ENCODE measurements around the gene STARD10. TPM values are rescaled to one million over a fixed set of nuclear protein-coding genes. Genes with fewer than 3 reads are reported as not detected.

STARD10 gene
- total and polyA plus RNA-seq, 9 of the 15 experiments (the other 6 are each of a cell fraction or from before 2014, with no cell fraction given) = 0.15 to 52.9 (median 32.3) TPM

DNA sequence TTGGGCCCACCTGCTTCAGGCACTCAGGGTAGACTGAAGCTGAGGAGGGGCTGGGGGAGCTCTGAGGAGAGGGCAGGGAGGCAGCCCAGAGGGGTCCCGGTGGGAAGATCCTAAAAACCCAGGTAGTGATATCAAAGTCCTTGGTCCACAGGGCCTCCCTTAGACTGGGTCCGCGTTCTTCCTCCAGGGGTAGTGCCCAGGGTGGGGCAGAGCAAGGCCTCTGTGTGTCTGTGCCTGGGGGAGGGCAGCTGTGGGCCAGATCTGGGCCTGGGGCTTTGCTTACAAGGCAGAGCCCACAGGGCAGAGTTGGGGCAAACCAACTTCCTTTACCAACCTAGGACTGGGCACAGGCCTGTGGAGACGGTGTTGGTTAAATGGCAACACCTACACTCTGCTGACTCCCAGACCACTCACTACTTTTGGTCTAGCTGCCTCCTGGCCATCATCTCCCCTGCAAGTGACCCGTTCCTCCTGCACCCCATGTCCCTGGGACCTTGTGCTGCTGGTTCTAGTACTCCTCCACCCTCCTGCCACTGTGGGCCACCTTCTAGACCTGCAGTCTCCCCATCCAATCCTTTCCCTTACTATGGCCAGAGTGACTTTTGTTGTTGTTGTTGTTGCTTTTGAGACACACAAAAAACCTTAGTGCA, 36.2 kb upstream of the STARD10 start (continued):
- TF ChIP-seq, protein P1, sequence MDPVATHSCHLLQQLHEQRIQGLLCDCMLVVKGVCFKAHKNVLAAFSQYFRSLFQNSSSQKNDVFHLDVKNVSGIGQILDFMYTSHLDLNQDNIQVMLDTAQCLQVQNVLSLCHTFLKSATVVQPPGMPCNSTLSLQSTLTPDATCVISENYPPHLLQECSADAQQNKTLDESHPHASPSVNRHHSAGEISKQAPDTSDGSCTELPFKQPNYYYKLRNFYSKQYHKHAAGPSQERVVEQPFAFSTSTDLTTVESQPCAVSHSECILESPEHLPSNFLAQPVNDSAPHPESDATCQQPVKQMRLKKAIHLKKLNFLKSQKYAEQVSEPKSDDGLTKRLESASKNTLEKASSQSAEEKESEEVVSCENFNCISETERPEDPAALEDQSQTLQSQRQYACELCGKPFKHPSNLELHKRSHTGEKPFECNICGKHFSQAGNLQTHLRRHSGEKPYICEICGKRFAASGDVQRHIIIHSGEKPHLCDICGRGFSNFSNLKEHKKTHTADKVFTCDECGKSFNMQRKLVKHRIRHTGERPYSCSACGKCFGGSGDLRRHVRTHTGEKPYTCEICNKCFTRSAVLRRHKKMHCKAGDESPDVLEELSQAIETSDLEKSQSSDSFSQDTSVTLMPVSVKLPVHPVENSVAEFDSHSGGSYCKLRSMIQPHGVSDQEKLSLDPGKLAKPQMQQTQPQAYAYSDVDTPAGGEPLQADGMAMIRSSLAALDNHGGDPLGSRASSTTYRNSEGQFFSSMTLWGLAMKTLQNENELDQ (CRISPR knock-in tag; IDR thresholded peaks at IDR 0.05; ENCODE audit: borderline replicate concordance) = no peak
- TF ChIP-seq, protein P2, sequence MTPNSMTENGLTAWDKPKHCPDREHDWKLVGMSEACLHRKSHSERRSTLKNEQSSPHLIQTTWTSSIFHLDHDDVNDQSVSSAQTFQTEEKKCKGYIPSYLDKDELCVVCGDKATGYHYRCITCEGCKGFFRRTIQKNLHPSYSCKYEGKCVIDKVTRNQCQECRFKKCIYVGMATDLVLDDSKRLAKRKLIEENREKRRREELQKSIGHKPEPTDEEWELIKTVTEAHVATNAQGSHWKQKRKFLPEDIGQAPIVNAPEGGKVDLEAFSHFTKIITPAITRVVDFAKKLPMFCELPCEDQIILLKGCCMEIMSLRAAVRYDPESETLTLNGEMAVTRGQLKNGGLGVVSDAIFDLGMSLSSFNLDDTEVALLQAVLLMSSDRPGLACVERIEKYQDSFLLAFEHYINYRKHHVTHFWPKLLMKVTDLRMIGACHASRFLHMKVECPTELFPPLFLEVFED (CRISPR knock-in tag; conservative IDR thresholded peaks at IDR 0.05) = no peak
- TF ChIP-seq CXXC5 (CRISPR knock-in tag; IDR thresholded peaks at IDR 0.05) = no peak

DNA sequence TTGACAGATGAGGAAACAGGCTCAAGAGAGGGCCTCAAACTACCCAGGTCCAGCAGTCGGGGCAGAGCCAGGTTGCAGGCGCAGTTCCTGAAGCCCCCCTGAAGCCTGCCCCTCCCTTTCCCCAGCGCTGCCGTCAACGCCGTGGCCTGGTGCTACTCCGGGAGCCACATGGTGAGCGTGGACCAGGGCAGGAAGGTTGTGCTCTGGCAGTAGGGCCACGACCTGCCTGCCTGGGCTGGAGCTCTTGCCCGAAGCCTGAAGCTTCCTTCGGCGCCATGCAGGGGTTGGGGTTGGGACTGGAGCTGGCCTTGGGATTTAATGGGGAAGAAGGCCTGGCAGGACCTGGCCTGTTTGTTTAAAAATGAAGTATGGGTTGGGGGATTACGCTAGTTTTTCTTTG, 35.3 kb upstream of the STARD10 start:
- DNase-seq (ENCODE audit: extremely low read depth in 1 of 4, low spot score in 3 of 4) (no peak), FAIRE-seq (no peak), ATAC-seq (no peak)
- Histone ChIP-seq H3K9me1 (ENCODE audit: control insufficient read depth, insufficient read depth, low read length) (no peaks in the 10 kb centered on the region), H3K4me3 (no peak overlapping the region), H2AFZ (ENCODE audit: low read depth, low read length) (no peak overlapping the region), H3K4me2 (ENCODE audit: insufficient read depth, low read length) (no peak overlapping the region), H3K36me3 (ENCODE audit: control insufficient read depth, insufficient read depth, low read length) (no peaks in the 10 kb centered on the region), H3K79me2 (ENCODE audit: control insufficient read depth, insufficient read depth, low read length) (no peaks in the 10 kb centered on the region), H3K27me3 (ENCODE audit: control insufficient read depth in 2 of 2, insufficient read depth in 2 of 2, low read length in 2 of 2) (no peaks in the 10 kb centered on the region), H4K20me1 (replicated peaks; ENCODE audit: control insufficient read depth, insufficient read depth, low read length) (no peaks in the 10 kb centered on the region), H3K9ac (ENCODE audit: insufficient read depth in 1 of 2, low read depth in 2 of 2, low read length in 2 of 2) (no peak overlapping the region), H3K4me1 (replicated peaks in 1 of 2; ENCODE audit: control insufficient read depth in 2 of 2, insufficient read depth in 2 of 2, low read length in 2 of 2) (peaks cover 0 to 18% of the 10 kb centered on the region in 2 experiments; a peak in 3 of 5 replicates), H3K27ac (ENCODE audit: extremely low read depth, low read depth, low read length) (no peak overlapping the region), H3K9me3 (replicated peaks; ENCODE audit: control insufficient read depth, insufficient read depth, low read depth, low read length) (no peaks in the 10 kb centered on the region)
- ChIA-PET POLR2A (interaction anchor here (0.5 to 0.8 kb wide), 2 partner anchors 8 to 109 kb away, joined by 3 to 5 read pairs; no protein-coding TSS in a partner anchor), CTCF (ENCODE audit: low intra/inter-chr PET ratio) (no interaction called here)
- BruUV-seq (replicated peaks) = no TSS peak
- TF ChIP-seq CC2D1A (IDR thresholded peaks at IDR 0.05) (no peak), ZNF696 (CRISPR knock-in tag; conservative IDR thresholded peaks at IDR 0.05) (no peak), U2AF2 (optimal IDR thresholded peaks at IDR 0.05; ENCODE audit: low read depth, low read length) (no peak), POLR2G (IDR thresholded peaks at IDR 0.05; ENCODE audit: low read depth, low read length) (peak; percentile 54), STAG1 (CRISPR knock-in tag; IDR thresholded peaks at IDR 0.05; ENCODE audit: borderline replicate concordance) (no peak), MAFG (tag; conservative IDR thresholded peaks at IDR 0.05) (no peak)
- 78% methylated on average over 12 of the region's 13 CpGs for WGBS (ENCODE audit: insufficient coverage, low coverage, missing lambda C conversion rate)
- intact Hi-C loops (cut with micrococcal nuclease) = no loop called here
- in situ Hi-C loops (cut with MboI) = loop anchor here (5.0 kb wide), 1 partner anchor 413 kb away; no protein-coding TSS in a partner anchor

Measured in K562 (cell line).